HG02571 (cell line): ENCODE measurements around the gene BLID.

Experiments used
- ATAC-seq: cut with Tn5 transposase; IDR thresholded peaks from one replicate; pipeline ENCODE4 v1.9.1; 2021; ENCODE audit warnings: mild to moderate bottlenecking, moderate library complexity; ENCODE audit not compliant: unreplicated experiment

BLID gene, protein sequence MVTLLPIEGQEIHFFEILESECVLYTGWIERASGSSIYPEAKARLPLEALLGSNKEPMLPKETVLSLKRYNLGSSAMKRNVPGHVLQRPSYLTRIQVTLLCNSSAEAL

DNA sequence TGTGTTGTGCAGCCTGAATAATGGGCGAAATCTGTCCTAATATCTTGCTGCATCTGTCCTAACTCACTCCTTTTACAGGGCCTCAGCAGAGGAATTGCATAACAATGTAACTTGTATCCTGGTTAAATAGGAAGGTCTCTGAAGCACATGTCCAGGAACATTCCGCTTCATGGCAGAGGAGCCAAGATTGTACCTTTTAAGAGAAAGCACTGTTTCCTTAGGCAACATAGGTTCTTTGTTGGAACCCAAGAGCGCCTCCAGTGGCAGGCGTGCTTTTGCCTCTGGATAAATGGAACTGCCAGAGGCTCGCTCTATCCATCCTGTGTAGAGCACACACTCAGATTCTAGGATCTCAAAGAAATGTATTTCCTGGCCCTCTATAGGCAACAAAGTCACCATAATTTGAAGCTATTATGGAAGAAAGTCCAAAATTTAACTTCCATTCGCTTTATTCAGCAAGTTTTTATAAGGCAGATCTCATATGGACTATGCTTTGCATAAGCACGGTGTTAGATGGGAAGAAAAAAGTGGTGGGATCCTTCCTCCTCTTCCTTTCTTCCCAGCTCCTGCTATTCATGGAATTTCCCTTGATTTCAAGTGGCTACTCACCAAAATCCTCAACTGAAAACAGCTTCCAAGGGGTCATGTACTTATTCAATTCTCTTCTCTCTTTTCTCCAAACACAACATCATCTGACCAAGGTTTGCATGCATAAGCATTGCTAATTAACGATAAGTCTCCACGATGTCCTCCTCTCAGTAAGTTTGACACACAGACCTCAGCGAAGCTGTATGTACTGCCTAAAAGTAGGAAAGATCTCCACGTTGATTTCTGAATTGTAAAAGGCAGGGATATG, at the start of gene BLID:
Gene BLID (minus strand): TSS at position 692 of the 856 bp plus-strand sequence. CDS start 293 bp downstream, at position 399.
- no peak for ATAC-seq

DNA sequence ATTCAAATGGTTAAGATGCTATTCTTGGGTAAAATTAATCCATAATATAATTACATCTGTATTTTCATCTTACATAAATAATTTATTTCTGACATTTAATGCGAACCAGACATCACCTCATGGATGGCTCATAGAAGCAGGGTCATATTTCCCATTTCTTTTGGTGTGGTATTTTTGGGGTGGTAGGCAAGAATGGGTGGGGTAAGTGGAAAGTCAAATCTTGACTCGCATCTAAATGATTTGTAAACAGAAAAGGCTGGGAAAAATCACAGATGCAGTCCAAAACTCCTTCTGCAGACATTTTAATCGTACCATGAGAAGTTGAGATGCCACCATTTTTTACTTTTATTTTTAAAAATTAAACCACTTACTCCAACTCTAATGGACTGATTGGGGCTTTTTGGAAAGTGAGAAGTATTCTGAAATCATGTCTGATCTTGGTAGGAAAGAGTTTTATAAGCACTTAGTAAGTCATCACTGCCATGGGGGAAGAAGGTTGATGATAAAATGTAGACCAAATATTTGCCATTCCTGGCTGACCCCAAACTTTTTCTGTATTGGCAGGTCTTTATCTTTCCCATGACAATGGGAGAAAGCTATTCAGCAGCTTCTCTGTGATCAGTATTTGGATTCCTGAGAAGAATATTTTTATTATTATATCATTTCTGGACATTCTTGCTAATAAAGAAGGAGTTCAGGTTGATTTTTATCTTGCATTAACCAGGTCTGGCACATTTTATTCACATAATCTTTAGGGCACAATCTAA, 47.2 kb upstream of the BLID start:
- ATAC-seq = no peak

DNA sequence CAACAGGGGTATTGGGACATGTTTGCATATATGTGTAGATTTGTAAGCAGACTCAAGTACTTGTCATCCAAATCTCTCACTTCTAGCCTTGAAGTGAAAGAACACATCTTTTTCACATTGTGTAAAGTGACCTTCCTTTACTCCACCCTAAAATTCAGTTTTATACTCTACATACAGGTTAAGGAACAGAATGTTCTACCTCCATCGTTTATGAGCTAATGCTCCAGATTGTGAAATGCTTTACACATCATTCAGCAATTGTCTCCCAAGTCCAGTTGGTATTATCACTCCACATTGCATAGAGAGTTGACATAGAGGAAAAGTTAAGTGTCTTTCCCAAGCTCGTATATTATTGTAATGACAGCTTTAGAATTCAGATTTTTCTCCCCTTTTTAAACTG, 46.1 kb upstream of the BLID start:
- ATAC-seq = no peak

DNA sequence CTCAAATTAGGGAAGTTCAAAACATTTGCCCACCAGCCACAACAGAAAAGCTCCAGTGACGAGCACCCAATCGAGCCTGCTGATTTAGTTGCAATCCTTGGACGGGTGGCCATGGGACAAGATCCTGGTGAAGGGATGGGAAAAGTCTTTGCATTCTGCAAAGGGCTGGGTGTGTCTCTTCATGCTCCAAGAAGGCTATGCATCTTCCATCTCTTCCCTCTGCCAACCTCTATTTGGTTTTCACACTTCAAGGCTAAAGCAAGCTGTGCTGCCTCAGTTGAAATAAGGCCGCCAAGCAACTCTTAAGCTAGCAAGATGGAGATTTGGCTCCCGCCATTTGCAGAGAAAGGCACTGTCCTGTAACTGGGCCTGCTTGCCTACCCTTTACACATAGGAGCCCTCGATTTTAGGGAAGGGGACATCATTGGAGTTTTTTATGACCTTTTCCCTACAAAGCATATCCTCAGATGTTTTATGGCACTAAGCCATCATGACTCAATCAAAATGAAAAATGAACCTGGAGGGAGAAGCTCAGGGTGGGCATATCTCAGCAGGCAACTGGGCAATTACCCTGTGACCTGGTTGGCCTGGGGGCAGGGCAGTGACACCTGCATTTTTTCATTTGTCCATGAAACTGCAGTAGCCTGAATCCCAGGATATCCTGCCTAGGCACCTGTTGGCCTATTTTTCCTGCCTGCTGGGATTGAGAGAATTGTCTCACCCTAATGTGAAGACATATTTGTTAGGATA, 45.0 kb upstream of the BLID start:
- ATAC-seq = no peak

DNA sequence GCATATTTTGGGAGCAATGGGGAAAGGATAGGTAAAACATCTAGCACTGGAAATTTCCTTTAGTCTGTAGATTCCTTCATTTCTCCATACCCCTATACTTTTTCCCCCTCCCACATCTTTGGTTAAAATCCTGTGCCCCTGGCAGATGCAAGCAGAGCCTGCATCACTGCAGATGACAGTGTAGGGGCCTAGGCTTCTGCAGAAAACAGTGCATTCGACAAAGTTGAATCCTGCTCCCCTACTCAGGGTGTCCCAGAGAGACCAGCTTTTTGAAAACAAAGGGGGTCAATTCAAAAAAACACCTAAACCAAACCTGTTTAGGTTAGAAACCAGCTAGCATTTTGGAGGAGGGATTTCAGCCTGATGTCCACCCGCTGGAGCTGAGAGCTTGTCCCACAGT, 43.8 kb upstream of the BLID start:
- ATAC-seq = no peak

DNA sequence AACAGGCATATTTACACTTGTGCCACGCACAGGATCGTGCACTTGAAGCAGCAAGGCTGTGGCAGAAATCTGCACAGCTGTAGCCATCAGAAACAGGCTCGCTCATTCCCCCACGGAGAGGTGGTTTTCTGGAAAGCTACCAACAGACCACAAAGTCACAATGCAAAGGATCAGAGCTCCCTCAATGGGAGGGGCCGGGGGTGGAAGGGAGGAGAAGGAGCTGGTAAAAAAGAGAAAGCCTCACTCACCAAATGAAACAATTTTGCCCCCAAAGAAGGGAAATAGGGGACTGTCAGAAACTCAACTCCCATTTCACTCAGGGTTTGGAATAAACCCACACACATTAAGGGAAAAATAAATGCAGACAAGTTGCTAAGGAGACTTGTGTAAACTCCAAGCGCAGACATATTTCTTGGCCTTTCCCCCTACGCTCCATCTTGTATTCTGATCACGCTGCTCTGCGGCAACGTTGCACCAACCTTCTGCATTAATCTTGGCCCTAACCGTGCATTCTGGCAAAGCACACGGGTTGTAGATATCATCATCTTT, 43.2 kb upstream of the BLID start:
- no peak for ATAC-seq

DNA sequence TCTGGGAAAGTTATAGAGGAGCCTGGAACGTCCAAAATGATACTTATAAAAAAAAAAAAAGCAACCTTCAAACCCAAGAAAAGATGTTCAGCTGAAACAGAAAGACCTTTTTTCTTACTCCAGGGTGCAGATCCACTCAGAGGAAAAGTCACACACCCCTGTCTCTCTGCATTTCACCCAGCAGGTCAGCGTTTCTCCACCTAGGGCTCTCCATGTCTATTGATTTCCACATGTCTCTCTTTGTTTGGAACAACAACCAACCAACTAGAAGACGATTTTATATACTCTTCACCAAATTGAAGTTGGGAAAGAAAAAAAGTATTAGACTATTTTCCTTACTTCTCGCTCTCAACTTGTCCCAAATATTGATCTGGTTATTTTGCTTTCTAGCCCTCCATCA, 42.2 kb upstream of the BLID start:
- ATAC-seq = no peak

DNA sequence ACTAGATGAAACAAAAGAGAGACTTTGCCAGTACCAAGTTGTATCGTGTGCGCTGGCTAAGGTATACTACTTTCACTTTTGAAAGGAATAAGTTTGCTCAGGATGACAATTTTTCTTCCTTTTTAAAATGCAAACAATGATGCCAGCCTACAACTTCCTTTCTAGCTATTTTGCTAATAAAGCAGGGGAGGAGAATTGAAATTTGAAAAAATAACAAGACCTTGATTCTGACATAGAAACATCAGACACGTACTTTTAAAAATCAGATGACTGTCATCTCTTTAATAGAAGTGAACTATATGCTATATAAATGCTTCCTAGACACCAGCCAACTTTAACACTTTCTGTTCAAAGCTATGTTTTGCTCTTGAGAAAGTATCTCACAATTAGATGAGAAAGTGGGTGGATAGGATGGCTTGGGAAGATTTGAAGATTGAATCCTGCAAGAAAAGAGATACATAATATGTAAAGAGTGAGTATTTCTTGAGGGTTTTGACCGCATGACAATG, 41.7 kb upstream of the BLID start:
- no peak for ATAC-seq

DNA sequence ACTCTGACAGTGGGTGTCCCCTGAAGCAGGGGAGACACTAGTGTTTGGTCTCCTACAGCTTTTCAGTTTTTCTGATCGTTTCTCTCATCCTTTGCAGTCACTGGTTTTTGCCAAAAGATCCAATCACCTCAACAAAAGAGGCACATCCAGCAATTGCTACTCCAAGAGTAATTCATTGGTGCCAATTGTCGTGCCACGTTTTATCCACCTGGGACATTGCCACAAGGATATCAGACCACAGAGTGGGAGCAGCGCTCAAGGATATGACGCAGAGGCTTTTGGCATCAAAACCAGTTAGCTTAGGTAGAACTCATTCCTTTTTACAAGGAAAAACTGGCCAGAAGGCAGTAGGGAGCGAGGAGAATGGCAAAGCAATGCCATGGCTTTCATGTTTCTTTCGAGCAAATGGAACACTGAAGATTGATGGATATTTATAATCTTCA, 40.9 kb upstream of the BLID start:
- no peak for ATAC-seq

DNA sequence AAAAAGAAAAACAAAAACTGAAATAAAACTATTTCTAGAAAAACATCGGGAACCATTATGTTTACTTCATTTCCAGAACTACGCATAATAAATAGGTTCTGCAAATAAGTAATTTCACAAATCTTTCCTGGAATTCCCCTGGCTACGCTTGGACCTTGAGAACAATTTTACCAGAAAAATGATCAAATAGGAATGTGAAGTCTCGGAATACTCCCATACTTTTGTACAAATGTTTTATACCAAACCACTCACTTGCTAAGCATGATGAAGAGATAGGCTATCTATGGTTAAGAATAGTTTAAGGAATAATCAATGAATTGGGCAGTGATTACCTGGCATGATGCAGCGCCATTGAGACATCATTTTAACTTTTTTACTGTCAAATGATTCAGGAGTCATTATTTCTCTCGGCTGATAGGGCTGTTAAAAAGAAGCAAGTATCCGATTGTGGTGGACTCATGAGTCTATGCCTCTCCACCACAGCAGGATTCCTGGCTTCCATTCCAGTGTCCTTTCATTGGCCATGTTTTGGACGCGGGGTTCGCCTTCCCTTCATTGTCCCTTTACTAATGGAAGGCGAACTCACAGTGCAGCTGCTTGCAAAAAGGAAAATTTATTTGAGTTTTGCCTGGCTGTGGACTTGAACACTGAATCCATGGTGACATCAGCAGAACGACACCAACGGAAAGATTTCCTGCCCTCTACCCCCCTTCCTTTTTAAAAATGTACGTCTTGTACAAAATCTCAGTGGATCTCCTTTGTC, 39.9 kb upstream of the BLID start:
- no peak for ATAC-seq

DNA sequence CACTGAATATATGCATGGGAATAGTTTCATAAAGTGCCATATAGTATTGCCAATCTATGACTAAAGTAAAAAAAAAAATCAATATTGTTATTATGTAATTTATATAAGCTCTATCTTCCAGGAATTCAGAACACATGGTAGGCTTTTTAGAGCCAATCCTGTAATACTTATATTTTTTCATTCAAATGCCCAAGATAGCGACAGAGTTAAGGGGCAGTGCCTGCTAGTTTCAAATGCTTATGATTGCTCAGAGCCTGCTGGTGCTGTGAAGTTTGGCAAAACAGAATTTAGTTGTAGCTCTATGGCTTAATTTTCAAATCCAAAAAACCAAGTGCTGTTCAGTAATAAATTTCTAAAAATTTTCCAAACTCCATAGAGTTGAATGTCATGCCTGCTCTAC, 39.0 kb upstream of the BLID start:
- no peak for ATAC-seq

DNA sequence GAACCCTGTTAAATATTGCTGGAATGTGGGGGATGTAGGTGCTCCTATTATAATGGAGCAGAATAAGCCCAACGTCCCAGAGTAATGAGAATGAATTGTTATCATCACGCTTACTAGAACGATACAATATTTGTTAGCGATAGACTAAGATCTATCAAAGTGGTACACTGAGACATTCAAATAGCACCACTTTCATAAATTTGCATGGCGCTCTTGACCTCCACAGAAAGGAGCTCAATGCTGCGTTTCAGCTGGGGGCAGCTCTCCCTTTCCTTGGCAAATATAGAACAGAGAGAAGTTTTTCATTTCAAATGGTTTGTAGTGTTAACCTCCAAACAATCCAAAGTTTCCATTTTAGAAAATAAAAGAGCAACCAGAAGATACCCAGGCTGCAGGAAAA, 38.2 kb upstream of the BLID start:
- no peak for ATAC-seq

DNA sequence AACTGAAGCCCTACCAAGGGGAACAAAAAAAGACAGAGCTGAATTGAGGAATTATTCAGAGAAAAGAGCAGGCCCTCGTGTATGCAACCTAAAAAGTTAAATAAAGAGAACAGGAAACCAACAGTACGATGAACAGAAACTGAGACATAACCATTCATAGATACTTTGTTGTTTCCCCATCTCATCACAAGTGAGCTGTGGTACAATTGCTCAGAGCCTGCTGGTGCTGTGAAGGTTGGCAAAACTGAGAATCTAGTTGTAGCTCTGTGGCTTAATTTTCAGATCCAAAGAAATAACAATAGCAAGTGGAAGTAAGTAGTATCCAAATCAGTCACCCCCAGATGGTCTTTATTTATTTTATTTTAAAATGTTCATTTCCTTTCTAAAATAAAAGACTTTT, 37.7 kb upstream of the BLID start:
- ATAC-seq = no peak

DNA sequence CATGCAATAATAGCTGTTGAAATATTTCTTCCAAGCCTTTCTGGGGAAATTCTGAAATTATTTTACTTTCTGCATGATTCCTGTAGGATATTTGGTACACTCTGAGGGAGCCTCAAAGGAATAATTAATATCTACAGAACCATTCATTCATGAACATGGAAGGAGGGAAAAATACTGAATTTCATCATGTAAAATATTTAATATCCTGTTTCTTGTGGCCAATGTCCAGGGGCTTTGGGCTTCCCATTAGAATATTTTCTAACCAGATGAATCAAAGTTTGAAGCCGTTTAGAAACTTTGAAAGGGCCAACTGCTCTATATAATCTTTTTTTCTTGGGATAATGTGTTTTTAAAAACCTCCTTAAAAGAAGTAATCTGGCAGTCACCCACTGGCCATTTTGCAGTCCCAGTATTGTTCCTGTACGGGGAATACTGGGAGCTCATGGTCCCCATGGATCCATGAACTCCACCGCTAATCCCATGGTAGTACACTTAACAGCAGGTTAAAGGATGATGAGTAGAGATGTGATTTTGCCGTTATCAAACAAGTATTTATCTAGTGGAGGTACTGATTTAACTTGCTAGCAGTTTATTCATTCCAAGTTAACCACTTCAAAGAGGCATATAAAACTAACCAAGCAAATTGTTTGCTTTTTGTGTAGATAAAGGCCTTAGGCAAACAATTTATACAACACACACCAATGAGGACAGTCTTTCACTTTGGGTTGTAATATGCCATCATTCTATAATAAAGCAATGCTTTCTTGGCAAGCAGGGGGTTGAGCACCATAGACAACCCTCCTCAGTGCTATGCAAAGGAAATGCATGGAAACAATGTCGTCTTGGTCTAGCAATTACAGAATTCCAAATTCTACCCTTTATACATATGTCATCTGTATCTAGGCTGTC, 34.5 kb upstream of the BLID start:
- ATAC-seq = no peak

DNA sequence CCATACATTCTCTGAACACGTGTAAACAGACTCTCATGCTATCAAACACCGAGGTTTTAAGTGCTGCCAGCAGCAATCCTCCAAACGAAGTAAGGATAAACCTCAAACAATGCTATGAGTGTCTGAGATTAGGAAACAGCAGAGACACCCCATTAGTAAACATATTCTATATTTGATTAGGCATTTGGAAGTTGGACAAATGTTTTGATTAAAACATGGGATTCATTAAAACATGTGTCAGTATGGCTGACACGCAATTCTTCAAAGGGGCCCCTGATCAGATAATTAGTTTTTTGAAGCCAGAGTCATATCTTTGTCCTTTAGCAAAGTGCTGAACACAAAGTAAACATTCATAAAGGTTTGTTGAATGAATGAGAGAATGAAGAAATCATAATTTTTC, 33.2 kb upstream of the BLID start:
- ATAC-seq = no peak

DNA sequence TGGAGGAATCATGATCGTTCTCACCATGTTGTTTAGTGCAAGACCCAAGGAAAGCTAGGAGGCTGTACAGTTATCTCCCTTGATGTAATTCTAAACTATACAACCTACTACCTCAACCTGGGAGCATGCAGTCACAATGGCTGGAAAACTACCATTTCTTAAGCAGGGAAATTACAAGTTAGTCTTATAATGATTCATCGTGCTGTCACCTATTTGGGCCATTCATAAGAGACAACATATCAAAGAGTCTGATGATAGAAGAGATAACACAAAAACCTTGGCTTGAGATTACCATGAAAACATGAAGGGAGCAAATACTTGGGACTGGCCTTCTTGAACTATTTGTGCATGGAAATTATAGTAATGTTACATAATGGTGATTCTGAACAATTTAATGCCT, 30.5 kb upstream of the BLID start:
- ATAC-seq = no peak

DNA sequence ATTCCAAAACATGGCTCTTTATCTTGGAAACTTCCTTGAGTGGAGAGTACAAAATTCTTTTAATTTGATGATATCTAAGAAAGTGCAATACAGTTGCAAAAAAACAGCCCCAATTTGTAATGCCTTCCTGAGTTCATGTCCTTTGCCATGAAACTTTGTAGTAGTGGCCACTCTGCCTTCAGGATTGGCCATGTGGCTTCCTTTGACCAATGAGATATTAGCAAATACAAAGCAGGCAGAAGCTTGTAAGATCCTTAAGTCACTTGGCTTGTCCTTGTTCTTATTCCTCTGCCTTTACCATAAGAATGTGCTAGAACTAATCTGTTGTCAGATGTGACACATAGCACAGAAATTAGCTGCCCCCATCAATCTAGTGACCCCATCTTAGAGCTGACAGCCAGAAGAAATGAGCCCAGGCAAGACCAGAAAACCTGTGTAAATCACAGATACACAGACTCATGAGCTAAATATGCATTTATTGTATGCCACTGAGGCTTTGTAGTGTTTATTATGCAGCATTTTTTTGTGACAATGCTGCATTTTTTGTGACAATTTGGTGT, 29.8 kb upstream of the BLID start:
- ATAC-seq = no peak

DNA sequence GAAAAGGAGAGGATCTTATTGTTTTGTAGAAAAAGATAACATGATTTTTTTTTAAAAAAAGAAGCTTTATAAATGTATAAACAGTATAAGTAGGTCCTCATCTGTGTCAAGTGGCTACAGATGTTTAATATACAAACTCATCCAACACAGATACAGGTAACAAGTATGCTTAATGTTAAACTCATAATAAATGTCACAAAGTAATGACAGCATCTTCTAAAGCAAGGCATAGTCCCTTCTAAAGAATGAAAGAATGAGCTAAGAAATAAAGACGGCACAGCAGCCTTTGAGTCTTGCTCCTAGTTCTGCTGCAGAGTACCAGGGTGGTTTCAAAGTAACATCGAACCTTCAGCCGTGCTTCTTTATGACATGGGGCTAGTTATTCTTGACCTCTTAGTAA, 28.7 kb upstream of the BLID start:
- no peak for ATAC-seq

DNA sequence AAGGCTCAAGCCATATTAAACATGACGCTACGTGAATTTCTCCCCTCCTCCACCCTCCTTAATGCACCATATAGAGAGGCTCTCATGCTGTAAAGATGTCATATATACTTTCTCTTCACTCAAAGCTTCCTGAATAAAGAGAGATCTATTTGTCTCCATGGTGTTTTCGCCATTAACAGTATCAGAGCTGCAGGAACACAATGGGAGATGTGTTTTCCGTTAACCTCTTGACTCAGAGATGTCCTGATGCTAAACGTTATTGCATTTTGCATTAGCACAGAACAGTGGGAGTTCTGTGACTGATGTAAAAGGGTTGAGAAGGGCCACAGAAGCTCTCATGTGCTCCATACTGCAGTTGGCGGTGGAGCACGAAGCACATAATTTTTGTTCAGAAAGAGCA, 25.7 kb upstream of the BLID start:
- ATAC-seq = no peak
